Activated T-cell treated with anti-CD3 and anti-CD28 coated beads, Interleukin-2, amount 50 U/mL, for 4 hours (primary cell): ENCODE results near the gene PTPN4. TPM values are rescaled to one million over a fixed set of nuclear protein-coding genes. Genes with fewer than 3 reads are reported as not detected.

Experiments used
- ATAC-seq, 2 donors: fragments of 200-7000 bp; cut with Tn5 transposase; one replicate each; pipeline ENCODE4 v1.10.0; 2021
- DNase-seq: peaks from one replicate; pipeline ENCODE4 v3.0.0-alpha.2; 2020
- H3K27me3 Mint-ChIP-seq: one replicate; pipeline ENCODE4 v1.8.0; 2021; ENCODE audit warnings: low read depth, mixed read lengths
- H3K36me3 Mint-ChIP-seq: one replicate; pipeline ENCODE4 v1.8.0; 2022; ENCODE audit warnings: mixed read lengths; ENCODE audit not compliant: insufficient read depth
- H3K4me1 Mint-ChIP-seq: one replicate; pipeline ENCODE4 v1.8.0; 2021; ENCODE audit warnings: low read depth, mixed read lengths
- H3K4me3 Mint-ChIP-seq: one replicate; pipeline ENCODE4 v1.8.0; 2021; ENCODE audit warnings: mild to moderate bottlenecking, moderate library complexity, mixed read lengths
- H3K9me3 Mint-ChIP-seq: one replicate; pipeline ENCODE4 v1.8.0; 2021; ENCODE audit warnings: mixed read lengths
- total RNA-seq, 3 donors: library from RNA; stranded (reverse); gene quantifications; one replicate each; pipeline ENCODE4 v1.2.1, GENCODE V29; 2021

PTPN4 gene
- total RNA-seq, 3 donors from 2014 or later, result 19.3 to 20.4 (median 19.3) TPM

DNA sequence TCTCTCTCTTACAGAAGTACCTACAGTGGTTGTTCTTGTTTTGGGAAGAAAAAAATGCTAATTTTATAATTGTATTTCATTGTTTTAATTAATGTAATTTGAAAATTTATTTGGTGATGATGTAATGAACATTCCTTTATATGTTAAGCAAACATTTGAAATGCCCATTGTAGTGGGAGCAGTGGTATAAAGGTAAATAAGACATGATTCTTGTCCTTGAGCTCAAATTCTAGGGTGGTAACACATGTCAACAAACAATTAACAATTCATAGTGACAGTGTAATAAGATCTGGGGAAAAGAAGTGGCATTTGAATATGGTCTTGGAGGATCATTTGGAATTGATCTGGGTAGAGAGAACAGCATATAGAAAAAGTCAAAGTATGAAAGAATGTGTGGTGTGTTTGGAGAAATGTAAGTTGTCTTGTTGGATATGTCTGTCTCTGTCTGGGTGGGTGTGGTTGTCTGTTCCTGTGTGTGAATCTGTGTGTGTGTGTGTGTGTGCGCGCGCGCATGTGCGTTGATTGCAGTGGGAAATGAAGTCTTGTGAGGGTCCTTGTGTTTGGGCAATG is 5.8 kb downstream of the PTPN4 start:
- Mint-ChIP-seq H3K36me3 (peaks cover 7% of the 10 kb centered on the region), H3K4me1 (peaks cover 48% of the 10 kb centered on the region), H3K9me3 (no peaks in the 10 kb centered on the region), H3K4me3 (no peak overlapping the region), H3K27me3 (no peaks in the 10 kb centered on the region)
- DNase-seq, result no peak
- ATAC-seq, result no peak

DNA sequence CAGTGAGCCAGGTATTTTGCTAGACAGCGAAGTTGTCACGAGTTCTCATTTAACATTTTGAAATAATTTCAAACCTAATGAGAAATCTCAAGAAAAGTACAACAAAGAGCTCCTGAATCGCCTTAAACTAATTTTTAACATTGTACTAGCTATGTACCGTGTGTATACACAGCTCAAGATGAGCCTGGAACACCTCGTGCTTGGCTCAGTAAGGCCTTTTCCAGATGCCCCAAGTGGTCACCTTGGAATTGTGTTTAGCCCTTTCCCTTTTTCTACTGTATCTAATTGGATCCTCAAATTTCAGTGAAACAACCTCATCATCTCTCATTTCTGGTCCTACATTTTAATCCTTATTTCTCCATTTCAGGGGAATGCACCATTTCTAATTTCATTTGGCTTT is 7.2 kb downstream of the PTPN4 start:
- Mint-ChIP-seq H3K27me3 (no peaks in the 10 kb centered on the region), H3K4me3 (no peak overlapping the region), H3K4me1 (peaks cover 49% of the 10 kb centered on the region), H3K9me3 (no peaks in the 10 kb centered on the region), H3K36me3 (peaks cover 9% of the 10 kb centered on the region)
- DNase-seq, result no peak
- ATAC-seq, result no peak

DNA sequence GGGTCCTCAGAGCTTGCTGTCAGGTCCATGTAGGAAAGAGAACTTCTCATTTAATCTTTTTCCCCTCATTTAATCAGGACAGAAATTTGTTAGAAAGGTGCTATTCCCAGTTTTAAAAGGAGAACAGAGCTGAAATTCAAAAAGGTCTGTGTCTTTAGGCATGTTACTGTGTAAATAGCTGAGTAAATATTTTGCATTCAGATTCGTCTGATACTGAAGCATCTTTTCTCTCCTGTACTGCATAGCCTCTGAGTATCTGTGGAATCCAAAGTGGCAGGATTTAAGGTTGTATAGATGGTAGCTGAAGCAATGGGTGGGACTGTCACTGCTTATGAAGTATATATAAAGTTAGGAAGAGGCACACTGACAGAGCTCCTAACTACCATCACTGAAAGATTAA is 9.0 kb downstream of the PTPN4 start:
- Mint-ChIP-seq H3K9me3 (no peaks in the 10 kb centered on the region), H3K36me3 (peaks cover 9% of the 10 kb centered on the region), H3K4me1 (peaks cover 46% of the 10 kb centered on the region), H3K4me3 (no peak overlapping the region), H3K27me3 (no peaks in the 10 kb centered on the region)
- DNase-seq, result no peak
- ATAC-seq, result no peak

DNA sequence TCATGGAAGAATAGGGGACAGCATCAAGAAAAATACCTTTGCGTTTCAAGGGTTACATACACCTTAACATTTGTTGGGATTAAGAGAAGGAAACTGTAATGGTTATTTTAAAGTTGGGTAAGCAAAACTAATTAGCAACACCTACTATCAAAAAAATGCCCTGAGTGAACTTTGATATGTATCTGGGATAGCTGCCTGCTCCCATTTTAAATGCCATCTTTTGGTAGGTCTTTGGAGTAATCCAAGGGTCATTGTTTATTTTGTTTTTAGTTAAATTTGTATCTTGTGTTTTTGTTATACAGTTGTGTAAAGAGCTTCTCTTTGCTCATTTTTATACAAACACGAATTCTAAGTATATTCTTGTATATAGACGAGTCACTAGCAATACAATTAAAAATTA is 9.9 kb downstream of the PTPN4 start:
- Mint-ChIP-seq H3K27me3 (no peaks in the 10 kb centered on the region), H3K36me3 (peaks cover 11% of the 10 kb centered on the region), H3K4me3 (no peak overlapping the region), H3K4me1 (peaks cover 45% of the 10 kb centered on the region), H3K9me3 (no peaks in the 10 kb centered on the region)
- no peak for ATAC-seq
- no peak for DNase-seq

DNA sequence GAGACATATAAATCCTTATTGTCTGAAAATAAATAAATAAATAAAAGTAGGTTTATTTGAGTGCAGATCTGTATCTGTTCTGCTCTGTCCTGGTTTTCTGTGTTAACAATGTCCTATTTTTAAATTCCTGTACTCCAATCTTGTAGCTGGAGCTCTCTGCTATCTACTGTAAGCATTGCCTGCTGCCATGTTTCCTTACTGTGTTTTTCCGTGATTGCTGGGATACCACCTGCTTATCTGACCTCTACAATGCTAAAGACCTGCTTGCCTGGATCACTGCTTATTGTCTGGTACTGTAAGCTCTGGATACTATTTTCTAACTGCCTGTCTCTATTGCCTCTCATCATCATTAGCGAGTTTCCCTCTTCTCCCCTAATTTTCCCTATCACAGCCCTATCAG is 11.6 kb downstream of the PTPN4 start:
- no peak overlapping the region for H3K4me3 Mint-ChIP-seq
- H3K27me3 Mint-ChIP-seq, result no peaks in the 10 kb centered on the region
- no peaks in the 10 kb centered on the region for H3K9me3 Mint-ChIP-seq
- no peak for DNase-seq
- peaks cover 41% of the 10 kb centered on the region for H3K4me1 Mint-ChIP-seq
- H3K36me3 Mint-ChIP-seq, result peaks cover 8% of the 10 kb centered on the region
- ATAC-seq, result no peak

DNA sequence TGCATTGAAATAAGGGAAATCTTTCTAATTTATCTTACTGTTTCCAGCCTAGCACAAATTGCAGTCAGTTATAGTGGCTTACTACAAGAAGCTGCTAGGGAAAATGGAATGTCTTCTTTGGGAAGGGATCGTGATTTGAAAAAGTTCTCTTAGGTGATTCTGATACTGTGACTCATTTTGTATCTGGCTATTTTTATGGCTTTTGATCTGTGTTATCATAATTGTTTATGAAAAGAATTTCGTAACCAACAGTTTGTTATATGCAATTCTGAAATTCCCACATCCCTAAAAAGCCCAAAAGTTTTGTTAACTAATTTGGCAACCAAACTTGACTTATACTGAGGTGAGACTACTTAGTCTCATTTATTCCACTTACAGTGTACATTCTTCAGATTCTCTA is 12.4 kb downstream of the PTPN4 start:
- Mint-ChIP-seq H3K36me3 (peaks cover 8% of the 10 kb centered on the region), H3K4me1 (peaks cover 45% of the 10 kb centered on the region), H3K9me3 (no peaks in the 10 kb centered on the region), H3K27me3 (no peaks in the 10 kb centered on the region), H3K4me3 (no peak overlapping the region)
- ATAC-seq, result no peak
- DNase-seq, result no peak

DNA sequence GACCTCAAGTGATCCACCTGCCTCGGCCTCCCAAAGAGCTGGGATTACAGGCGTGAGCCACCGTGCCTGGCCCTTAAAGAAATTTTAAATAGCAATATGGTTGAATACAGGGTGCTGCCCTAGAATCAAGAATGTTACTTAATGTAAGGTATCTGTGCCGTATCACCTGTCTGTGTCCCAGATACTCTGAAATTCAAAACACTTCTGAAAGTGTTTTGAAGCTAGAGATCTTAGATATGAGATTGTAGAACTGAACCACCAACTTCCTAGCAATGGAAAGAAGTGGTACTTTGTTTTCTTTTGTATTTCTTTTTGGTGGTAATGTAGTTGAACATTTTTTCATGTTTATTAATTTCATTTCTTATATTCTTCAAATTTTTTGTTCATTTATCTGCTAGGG is 13.0 kb downstream of the PTPN4 start:
- Mint-ChIP-seq H3K4me1 (peaks cover 46% of the 10 kb centered on the region), H3K9me3 (no peaks in the 10 kb centered on the region), H3K27me3 (no peaks in the 10 kb centered on the region), H3K36me3 (peaks cover 9% of the 10 kb centered on the region), H3K4me3 (peak overlapping the region; percentile 1)
- DNase-seq, result no peak
- peak in 1 of 2 donors; percentile 27 for ATAC-seq

DNA sequence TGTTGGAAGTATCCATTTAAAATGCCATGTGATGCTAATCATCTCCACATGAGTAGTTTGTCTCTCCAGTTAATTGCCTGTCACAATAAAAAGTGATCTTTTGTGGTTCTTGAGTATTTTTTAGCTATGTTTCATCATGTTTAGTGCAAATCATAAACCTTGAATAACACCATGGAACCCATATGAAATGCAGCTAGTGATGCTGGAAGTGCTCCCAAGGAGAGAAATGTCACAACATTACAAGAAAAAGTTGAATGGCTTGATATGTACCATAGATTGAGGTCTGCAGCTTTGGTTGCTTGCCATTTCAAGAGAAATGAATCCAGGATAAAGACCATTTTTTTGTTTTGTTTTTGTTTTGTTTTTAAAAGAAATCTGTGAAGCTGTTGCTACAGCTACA is 14.3 kb downstream of the PTPN4 start:
- peaks cover 9% of the 10 kb centered on the region for H3K36me3 Mint-ChIP-seq
- no peaks in the 10 kb centered on the region for H3K27me3 Mint-ChIP-seq
- ATAC-seq, result no peak
- no peaks in the 10 kb centered on the region for H3K9me3 Mint-ChIP-seq
- H3K4me1 Mint-ChIP-seq, result peaks cover 52% of the 10 kb centered on the region
- no peak overlapping the region for H3K4me3 Mint-ChIP-seq
- no peak for DNase-seq

DNA sequence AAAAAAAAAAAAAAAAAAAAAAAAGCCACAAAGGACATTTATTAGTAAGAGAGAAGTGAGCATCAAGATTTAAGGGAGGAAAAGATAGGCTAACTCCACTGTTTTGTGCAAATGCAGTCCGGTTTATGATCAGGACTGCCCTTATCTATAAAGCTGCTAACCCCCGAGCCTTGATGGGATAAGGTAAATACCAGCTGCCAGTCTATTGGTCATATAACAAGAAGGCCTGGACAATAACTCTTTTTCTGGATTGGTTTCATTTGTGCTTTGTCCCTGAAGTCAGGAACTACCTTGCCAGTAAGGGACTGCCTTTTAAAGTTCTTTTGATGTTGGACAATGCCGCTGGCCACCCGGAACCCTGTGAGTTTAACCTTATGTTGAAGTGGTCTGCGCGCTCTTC is 15.4 kb downstream of the PTPN4 start:
- Mint-ChIP-seq H3K27me3 (no peaks in the 10 kb centered on the region), H3K4me1 (peaks cover 54% of the 10 kb centered on the region), H3K4me3 (no peak overlapping the region), H3K9me3 (no peaks in the 10 kb centered on the region), H3K36me3 (peaks cover 9% of the 10 kb centered on the region)
- ATAC-seq, result no peak
- DNase-seq, result no peak

DNA sequence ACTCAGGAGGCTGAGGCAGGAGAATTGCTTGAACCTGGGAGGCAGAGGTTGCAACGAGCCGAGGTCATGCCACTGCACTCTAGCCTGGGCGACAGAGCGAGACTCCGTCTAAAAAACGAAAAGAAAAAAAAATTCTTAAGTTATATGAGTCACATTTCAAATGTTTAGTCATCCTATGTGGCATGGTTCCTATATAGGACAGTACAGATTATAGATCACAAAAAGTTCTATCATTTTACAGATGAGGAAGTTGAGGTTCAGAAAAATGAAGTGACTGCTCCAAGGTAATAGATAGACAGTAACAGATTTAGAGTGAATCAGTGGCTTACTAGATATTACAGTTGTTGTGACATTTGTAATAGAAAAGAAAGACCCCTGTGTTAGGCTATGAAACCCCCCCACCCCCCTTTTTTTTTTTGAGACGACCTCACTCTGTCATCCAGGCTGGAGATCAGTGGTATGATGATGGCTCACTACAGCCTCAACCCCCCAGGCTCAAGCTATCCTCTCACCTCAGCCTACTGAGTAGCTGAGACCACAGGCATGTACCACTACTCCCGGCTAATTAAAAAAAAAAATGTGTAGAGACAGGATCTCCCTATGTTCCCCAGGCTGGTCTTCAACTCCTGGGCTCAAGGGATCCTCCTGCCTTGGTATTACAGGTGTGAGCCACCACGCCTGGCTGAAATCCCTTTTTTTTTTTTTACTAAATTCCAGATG is 22.7 kb downstream of the PTPN4 start:
- peak; percentile 53 to 66 for ATAC-seq
- H3K36me3 Mint-ChIP-seq, result peaks cover 2% of the 10 kb centered on the region
- no peaks in the 10 kb centered on the region for H3K27me3 Mint-ChIP-seq
- H3K9me3 Mint-ChIP-seq, result no peaks in the 10 kb centered on the region
- H3K4me1 Mint-ChIP-seq, result peaks cover 57% of the 10 kb centered on the region
- no peak for DNase-seq
- H3K4me3 Mint-ChIP-seq, result no peak overlapping the region

DNA sequence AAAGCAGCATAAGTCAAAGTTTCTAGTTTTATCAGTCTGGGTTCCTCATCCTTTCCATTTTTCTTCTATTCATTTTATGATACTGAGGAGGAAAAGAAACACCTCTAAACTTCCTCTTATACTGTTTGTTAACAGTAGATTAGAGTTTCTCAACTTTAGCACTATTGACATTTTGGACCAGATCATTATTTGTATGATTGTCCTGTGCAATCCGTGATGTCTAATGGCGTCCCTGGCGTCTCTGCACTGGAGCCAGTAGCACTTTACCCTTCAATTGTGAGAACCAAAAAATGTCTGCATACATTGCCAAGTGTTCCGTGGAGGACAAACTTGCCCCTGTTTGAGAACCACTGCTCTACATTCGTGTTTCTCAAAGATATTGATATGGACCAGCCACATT is 25.2 kb downstream of the PTPN4 start:
- peaks cover 51% of the 10 kb centered on the region for H3K4me1 Mint-ChIP-seq
- H3K27me3 Mint-ChIP-seq, result no peaks in the 10 kb centered on the region
- no peak for DNase-seq
- no peak overlapping the region for H3K4me3 Mint-ChIP-seq
- H3K36me3 Mint-ChIP-seq, result peaks cover 8% of the 10 kb centered on the region
- ATAC-seq, result no peak
- peaks cover 6% of the 10 kb centered on the region for H3K9me3 Mint-ChIP-seq

DNA sequence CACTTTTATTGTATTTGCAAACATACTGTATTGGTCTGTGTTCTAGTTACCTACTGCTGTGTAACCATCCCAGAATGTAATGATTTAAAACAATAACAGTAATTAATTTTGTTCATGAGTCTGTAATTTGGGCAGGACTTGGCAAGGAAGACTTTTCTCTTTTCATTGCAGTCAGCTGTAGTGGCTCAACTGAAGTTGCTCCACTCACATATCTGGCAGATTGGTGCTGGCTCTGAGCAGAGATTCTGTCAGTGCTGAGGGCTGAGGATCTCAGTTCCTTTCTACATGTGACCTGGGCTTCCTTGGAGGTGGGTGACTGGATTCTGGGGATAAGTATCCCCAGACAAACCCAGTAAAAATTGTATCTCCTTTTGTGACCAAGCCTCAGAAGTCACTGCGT is 26.6 kb downstream of the PTPN4 start:
- peaks cover 17% of the 10 kb centered on the region for H3K36me3 Mint-ChIP-seq
- ATAC-seq, result no peak
- H3K4me3 Mint-ChIP-seq, result no peak overlapping the region
- no peak for DNase-seq
- H3K27me3 Mint-ChIP-seq, result no peaks in the 10 kb centered on the region
- peaks cover 16% of the 10 kb centered on the region for H3K9me3 Mint-ChIP-seq
- H3K4me1 Mint-ChIP-seq, result peaks cover 41% of the 10 kb centered on the region

DNA sequence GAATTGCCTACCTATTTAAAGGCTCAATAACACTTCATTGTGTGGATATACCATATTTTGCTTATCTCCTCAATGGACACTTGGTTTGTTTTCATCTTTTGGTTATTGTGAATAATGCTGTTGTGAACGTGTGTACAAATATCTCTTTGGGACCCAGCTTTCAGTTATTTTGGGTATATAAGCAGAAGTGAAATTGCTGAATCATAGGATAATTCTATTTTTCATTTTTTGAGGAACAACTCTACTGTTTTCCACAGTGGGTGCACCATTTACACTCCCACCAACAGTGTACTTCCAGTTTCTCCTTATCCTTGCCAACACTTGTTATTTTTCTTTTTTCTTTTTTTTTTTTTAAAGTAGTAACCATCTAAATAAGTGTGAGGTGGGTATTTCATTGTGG is 29.0 kb downstream of the PTPN4 start:
- H3K4me1 Mint-ChIP-seq, result peaks cover 32% of the 10 kb centered on the region

DNA sequence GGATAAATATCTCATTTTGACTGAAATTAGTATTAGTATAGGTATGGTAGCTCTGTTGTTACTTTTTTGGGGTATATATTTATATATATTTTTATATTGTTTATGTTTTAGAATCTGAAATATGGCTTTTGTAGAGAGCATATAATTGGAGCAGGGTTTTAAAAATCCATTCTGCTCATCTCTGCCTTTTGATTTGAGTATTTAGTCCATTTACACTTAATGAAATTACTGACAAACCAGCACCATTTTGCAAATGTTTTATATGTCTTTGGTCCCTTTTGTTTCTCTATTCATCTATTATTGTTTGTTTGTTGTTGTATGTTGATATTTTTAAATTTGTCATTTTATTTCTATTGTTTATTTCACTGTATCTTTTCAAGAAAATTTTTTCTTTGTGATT is 30.7 kb downstream of the PTPN4 start:
- no peak for DNase-seq
- Mint-ChIP-seq H3K36me3 (peaks cover 40% of the 10 kb centered on the region), H3K4me3 (no peak overlapping the region), H3K9me3 (peaks cover 38% of the 10 kb centered on the region), H3K27me3 (no peaks in the 10 kb centered on the region), H3K4me1 (peaks cover 24% of the 10 kb centered on the region)
- no peak for ATAC-seq

More for the DNA sequence above, 29.0 kb downstream of the PTPN4 start:
- peaks cover 38% of the 10 kb centered on the region for H3K9me3 Mint-ChIP-seq
- ATAC-seq, result no peak
- DNase-seq, result no peak
- no peaks in the 10 kb centered on the region for H3K27me3 Mint-ChIP-seq
- no peak overlapping the region for H3K4me3 Mint-ChIP-seq
- H3K36me3 Mint-ChIP-seq, result peaks cover 35% of the 10 kb centered on the region

DNA sequence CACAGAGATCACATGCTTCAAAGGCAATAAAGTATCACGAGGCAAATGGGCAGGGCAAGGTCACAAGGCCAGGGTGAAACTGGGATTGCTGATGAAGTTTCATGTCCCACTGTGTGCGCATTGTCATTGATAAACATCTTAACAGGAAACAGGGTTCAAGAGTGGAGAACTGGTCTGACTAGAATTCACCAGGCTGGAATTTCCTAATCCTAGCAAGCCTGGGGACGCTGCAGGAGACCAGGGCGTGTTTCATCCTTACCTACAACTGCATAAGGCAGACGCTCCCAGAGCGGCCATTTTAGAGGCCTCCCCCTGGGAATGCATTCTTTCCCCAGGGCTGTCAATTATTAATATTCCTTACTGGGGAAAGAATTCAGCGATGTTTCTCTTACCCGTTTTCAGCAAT is 33.2 kb downstream of the PTPN4 start:
- H3K27me3 Mint-ChIP-seq, result no peaks in the 10 kb centered on the region
- peaks cover 18% of the 10 kb centered on the region for H3K4me1 Mint-ChIP-seq
- H3K9me3 Mint-ChIP-seq, result peaks cover 38% of the 10 kb centered on the region
- ATAC-seq (no peak), DNase-seq (no peak)
- peaks cover 41% of the 10 kb centered on the region for H3K36me3 Mint-ChIP-seq
- H3K4me3 Mint-ChIP-seq, result no peak overlapping the region
